ENCODE data around the gene ELANE. TPM values are rescaled to one million over a fixed set of nuclear protein-coding genes. Genes with fewer than 3 reads are reported as not detected.

Gene ELANE
- total and polyA plus RNA-seq, 9 of the 15 experiments (the other 6 are each of a cell fraction or from before 2014, with no cell fraction given): not detected

DNA sequence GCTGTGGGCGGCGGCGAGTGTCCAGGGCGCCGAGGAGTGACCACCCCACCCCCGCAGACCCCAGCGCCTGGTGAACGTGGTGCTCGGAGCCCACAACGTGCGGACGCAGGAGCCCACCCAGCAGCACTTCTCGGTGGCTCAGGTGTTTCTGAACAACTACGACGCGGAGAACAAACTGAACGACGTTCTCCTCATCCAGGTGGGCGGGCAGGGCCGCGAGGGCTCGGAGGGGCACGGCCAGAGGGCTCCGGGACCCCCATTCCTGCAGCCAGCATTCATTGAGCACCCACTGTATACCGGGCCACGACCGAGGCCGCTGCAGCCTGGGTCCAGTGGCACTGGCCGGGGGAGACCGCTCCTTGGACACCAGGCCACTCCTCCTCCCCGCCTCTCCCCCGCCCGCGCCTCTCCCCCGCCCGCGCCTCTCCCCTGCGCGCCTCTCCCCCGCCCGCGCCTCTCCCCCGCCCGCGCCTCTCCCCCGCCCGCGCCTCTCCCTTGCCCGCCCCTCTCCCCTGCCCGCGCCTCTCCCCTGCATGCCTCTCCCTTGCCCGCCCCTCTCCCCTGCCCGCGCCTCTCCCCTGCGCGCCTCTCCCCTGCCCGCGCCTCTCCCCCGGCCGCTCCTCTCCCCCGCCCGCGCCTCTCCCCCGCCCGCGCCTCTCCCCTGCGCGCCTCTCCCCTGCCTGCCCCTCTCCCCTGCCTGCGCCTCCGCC is 8.1 kb upstream of the ELANE start (continued):
- TF ChIP-seq CBX8 (IDR thresholded peaks at IDR 0.05; ENCODE audit: borderline replicate concordance, extremely low read depth, low read depth, low read length, poor library complexity, severe bottlenecking): no peak
- TF ChIP-seq PRPF4 (IDR thresholded peaks at IDR 0.05; ENCODE audit: insufficient read depth, low read depth, low read length, poor library complexity, severe bottlenecking): no peak
- TF ChIP-seq SIX5 (IDR thresholded peaks at IDR 0.05; ENCODE audit: borderline replicate concordance in 1 of 2, insufficient read depth in 1 of 2, low read depth in 1 of 2, low read length in 2 of 2): no peak
- TF ChIP-seq, protein P1, sequence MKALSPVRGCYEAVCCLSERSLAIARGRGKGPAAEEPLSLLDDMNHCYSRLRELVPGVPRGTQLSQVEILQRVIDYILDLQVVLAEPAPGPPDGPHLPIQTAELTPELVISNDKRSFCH (CRISPR knock-in tag; IDR thresholded peaks at IDR 0.05): no peak
- TF ChIP-seq, protein P1 (tag; IDR thresholded peaks at IDR 0.05): no peak
- TF ChIP-seq KDM1A (IDR thresholded peaks at IDR 0.05): no peak
- no peak for TF ChIP-seq TAF1 (IDR thresholded peaks at IDR 0.05; ENCODE audit: control insufficient read depth, extremely low read depth, insufficient read depth, low read length, severe bottlenecking)
- no peak for TF ChIP-seq CREB1 (IDR thresholded peaks at IDR 0.05)
- no peak for TF ChIP-seq CREB1 (CRISPR knock-in tag; IDR thresholded peaks at IDR 0.05)
- TF ChIP-seq ZNF764 (CRISPR knock-in tag; IDR thresholded peaks at IDR 0.05; ENCODE audit: low read depth): no peak
- TF ChIP-seq, protein P2, sequence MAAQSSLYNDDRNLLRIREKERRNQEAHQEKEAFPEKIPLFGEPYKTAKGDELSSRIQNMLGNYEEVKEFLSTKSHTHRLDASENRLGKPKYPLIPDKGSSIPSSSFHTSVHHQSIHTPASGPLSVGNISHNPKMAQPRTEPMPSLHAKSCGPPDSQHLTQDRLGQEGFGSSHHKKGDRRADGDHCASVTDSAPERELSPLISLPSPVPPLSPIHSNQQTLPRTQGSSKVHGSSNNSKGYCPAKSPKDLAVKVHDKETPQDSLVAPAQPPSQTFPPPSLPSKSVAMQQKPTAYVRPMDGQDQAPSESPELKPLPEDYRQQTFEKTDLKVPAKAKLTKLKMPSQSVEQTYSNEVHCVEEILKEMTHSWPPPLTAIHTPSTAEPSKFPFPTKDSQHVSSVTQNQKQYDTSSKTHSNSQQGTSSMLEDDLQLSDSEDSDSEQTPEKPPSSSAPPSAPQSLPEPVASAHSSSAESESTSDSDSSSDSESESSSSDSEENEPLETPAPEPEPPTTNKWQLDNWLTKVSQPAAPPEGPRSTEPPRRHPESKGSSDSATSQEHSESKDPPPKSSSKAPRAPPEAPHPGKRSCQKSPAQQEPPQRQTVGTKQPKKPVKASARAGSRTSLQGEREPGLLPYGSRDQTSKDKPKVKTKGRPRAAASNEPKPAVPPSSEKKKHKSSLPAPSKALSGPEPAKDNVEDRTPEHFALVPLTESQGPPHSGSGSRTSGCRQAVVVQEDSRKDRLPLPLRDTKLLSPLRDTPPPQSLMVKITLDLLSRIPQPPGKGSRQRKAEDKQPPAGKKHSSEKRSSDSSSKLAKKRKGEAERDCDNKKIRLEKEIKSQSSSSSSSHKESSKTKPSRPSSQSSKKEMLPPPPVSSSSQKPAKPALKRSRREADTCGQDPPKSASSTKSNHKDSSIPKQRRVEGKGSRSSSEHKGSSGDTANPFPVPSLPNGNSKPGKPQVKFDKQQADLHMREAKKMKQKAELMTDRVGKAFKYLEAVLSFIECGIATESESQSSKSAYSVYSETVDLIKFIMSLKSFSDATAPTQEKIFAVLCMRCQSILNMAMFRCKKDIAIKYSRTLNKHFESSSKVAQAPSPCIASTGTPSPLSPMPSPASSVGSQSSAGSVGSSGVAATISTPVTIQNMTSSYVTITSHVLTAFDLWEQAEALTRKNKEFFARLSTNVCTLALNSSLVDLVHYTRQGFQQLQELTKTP (IDR thresholded peaks at IDR 0.05; ENCODE audit: low read depth in 1 of 2, partially characterized antibody in 2 of 2): no peak
- no peak for TF ChIP-seq SNRNP70 (optimal IDR thresholded peaks at IDR 0.05; ENCODE audit: low read depth, low read length)
- TF ChIP-seq TFAP4 (CRISPR knock-in tag; IDR thresholded peaks at IDR 0.05; ENCODE audit: borderline replicate concordance): no peak
- peak; percentile 9 to 17; a peak in 1 of 4 replicates for TF ChIP-seq MAZ (CRISPR knock-in tag; conservative IDR thresholded peaks at IDR 0.05 in 1 of 2, IDR thresholded peaks at IDR 0.05 in 1 of 2)
- TF ChIP-seq, protein P3, sequence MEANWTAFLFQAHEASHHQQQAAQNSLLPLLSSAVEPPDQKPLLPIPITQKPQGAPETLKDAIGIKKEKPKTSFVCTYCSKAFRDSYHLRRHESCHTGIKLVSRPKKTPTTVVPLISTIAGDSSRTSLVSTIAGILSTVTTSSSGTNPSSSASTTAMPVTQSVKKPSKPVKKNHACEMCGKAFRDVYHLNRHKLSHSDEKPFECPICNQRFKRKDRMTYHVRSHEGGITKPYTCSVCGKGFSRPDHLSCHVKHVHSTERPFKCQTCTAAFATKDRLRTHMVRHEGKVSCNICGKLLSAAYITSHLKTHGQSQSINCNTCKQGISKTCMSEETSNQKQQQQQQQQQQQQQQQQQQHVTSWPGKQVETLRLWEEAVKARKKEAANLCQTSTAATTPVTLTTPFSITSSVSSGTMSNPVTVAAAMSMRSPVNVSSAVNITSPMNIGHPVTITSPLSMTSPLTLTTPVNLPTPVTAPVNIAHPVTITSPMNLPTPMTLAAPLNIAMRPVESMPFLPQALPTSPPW (CRISPR knock-in tag; IDR thresholded peaks at IDR 0.05): peak; percentile 88
- TF ChIP-seq MTF1 (CRISPR knock-in tag; IDR thresholded peaks at IDR 0.05; ENCODE audit: borderline replicate concordance): no peak
- TF ChIP-seq BRCA1 (IDR thresholded peaks at IDR 0.05): no peak
- no peak for TF ChIP-seq BRCA1 (CRISPR knock-in tag; IDR thresholded peaks at IDR 0.05)
- TF ChIP-seq MTA3 (IDR thresholded peaks at IDR 0.05; ENCODE audit: borderline replicate concordance): 0 out of 2 replicates have a peak, but pooled peaks have one; percentile 18
- peak; percentile 53; the same call in 1 of the 2 replicates for TF ChIP-seq PHF8 (IDR thresholded peaks at IDR 0.05; ENCODE audit: borderline replicate concordance, low read length)
